Smooth muscle cell (in vitro differentiated cells): ENCODE measurements around the gene GAK. TPM values are rescaled to one million over a fixed set of nuclear protein-coding genes. Genes with fewer than 3 reads are reported as not detected.

ENCODE experiments used
- DNase-seq: peaks from one replicate; lab custom pipeline; 2025; ENCODE audit not compliant: unreplicated experiment; lab: John Stamatoyannopoulos, UW
- H2AFZ ChIP-seq: fragments of 200-600 bp; sonication (generic); 2 replicates; pipeline ENCODE4 v1.6.0; 2016; ENCODE audit warnings: antibody characterized with exemption, low read depth, mild to moderate bottlenecking
- H3F3A ChIP-seq: fragments of 200-600 bp; sonication (generic); 2 replicates; pipeline ENCODE4 v1.6.0; 2017; ENCODE audit warnings: antibody characterized with exemption, low read depth
- H3K27ac ChIP-seq: fragments of 200-600 bp; sonication (generic); 2 replicates; pipeline ENCODE4 v1.5.1; 2016; ENCODE audit warnings: low read depth, mild to moderate bottlenecking
- H3K27me3 ChIP-seq: fragments of 200-600 bp; sonication (generic); 2 replicates; pipeline ENCODE4 v1.6.1; 2016; ENCODE audit warnings: low read depth, mild to moderate bottlenecking
- H3K36me3 ChIP-seq: fragments of 200-600 bp; sonication (generic); 2 replicates; pipeline ENCODE4 v1.5.1; 2016; ENCODE audit warnings: low read depth
- H3K4me1 ChIP-seq: fragments of 200-600 bp; sonication (generic); 2 replicates; pipeline ENCODE4 v1.5.1; 2016; ENCODE audit warnings: low read depth
- H3K4me2 ChIP-seq: fragments of 200-600 bp; sonication (generic); 2 replicates; pipeline ENCODE4 v1.6.0; 2016; ENCODE audit warnings: mild to moderate bottlenecking
- H3K4me3 ChIP-seq: fragments of 200-600 bp; sonication (generic); 2 replicates; pipeline ENCODE4 v1.5.1; 2016; ENCODE audit warnings: mild to moderate bottlenecking
- H3K79me2 ChIP-seq: fragments of 200-600 bp; sonication (generic); 2 replicates; pipeline ENCODE4 v1.6.0; 2016; ENCODE audit warnings: low read depth, mild to moderate bottlenecking
- H3K9ac ChIP-seq: fragments of 200-600 bp; sonication (generic); 2 replicates; pipeline ENCODE4 v1.6.0; 2016; ENCODE audit warnings: low read depth
- H3K9me3 ChIP-seq: fragments of 200-600 bp; sonication (generic); replicated peaks from 2 replicates; pipeline ENCODE4 v1.5.1; 2016; ENCODE audit warnings: low read depth
- H4K20me1 ChIP-seq: fragments of 200-600 bp; sonication (generic); 2 replicates; pipeline ENCODE4 v1.6.0; 2016; ENCODE audit warnings: low read depth
- CTCF ChIP-seq: fragments of 200-600 bp; sonication (generic); IDR thresholded peaks from 2 replicates; pipeline ENCODE4 v1.5.1; 2017; ENCODE audit warnings: borderline replicate concordance, mild to moderate bottlenecking, antibody characterized with exemption; ENCODE audit not compliant: insufficient read depth, poor library complexity, severe bottlenecking
- WGBS: methylation state at CpG from one replicate; pipeline ENCODE4 v1.1.7; 2016; ENCODE audit warnings: low lambda C conversion rate; 5-methylcytosine and 5-hydroxymethylcytosine counted together
- polyA plus RNA-seq: library from polyadenylated mRNA; unstranded; fragments of >200 nt; fragmentation: Nextera tagmentation; extraction: Ambion mirVana; gene quantifications from 2 replicates; pipeline ENCODE4 v1.2.1, GENCODE V29; 2016
- total RNA-seq: library from RNA; depleted of rRNA; stranded (reverse); fragments of >200 nt; gene quantifications from 2 replicates; pipeline ENCODE4 v1.2.3, GENCODE V29; 2014

GAK gene
- total and polyA plus RNA-seq, 2 experiments from 2014 or later: 56.2 to 85.4 TPM

- Histone ChIP-seq H3K36me3 (no peaks in the 10 kb centered on the region), H3K9ac (no peak overlapping the region), H3K4me2 (no peak overlapping the region), H2AFZ (no peak overlapping the region), H3K4me1 (no peaks in the 10 kb centered on the region), H3K27me3 (peaks cover 24% of the 10 kb centered on the region), H3K27ac (no peak overlapping the region), H3K9me3 (no peaks in the 10 kb centered on the region), H4K20me1 (no peaks in the 10 kb centered on the region), H3F3A (no peaks in the 10 kb centered on the region), H3K79me2 (no peaks in the 10 kb centered on the region), H3K4me3 (no peak overlapping the region)
- TF ChIP-seq CTCF: no peak
- DNase-seq: no peak
- 98% methylated on average over 9 of the region's 9 CpGs for WGBS
These were observed 99.6 kb downstream of the GAK start for GRCh38 chr4:832536-832935.

GRCh38 chr4:832108-832507 lies 100.0 kb downstream of the GAK start:
- H3K4me1 ChIP-seq: no peaks in the 10 kb centered on the region
- H3K9ac ChIP-seq: no peak overlapping the region
- no peak overlapping the region for H3K4me3 ChIP-seq
- H4K20me1 ChIP-seq: no peaks in the 10 kb centered on the region
- TF ChIP-seq CTCF: no peak
- H3K27me3 ChIP-seq: peaks cover 28% of the 10 kb centered on the region
- no peaks in the 10 kb centered on the region for H3K36me3 ChIP-seq
- no peak for DNase-seq
- no peak overlapping the region for H3K4me2 ChIP-seq
- no peak overlapping the region for H3K27ac ChIP-seq
- H2AFZ ChIP-seq: no peak overlapping the region
- H3F3A ChIP-seq: no peaks in the 10 kb centered on the region
- no peaks in the 10 kb centered on the region for H3K9me3 ChIP-seq
- WGBS: 97% methylated on average over 7 of the region's 7 CpGs
- no peaks in the 10 kb centered on the region for H3K79me2 ChIP-seq

- WGBS: 76% methylated on average over 3 of the region's 3 CpGs
- Histone ChIP-seq H3F3A (no peaks in the 10 kb centered on the region), H3K27ac (no peak overlapping the region), H3K4me1 (no peaks in the 10 kb centered on the region), H3K79me2 (no peaks in the 10 kb centered on the region), H3K9me3 (no peaks in the 10 kb centered on the region), H3K27me3 (peaks cover 35% of the 10 kb centered on the region), H3K9ac (no peak overlapping the region), H3K4me2 (no peak overlapping the region), H3K36me3 (no peaks in the 10 kb centered on the region), H4K20me1 (no peaks in the 10 kb centered on the region), H3K4me3 (no peak overlapping the region), H2AFZ (no peak overlapping the region)
- TF ChIP-seq CTCF: no peak
- no peak for DNase-seq
These were observed 100.7 kb downstream of the GAK start for GRCh38 chr4:831483-831805.

- H3K27me3 ChIP-seq: peaks cover 36% of the 10 kb centered on the region
- TF ChIP-seq CTCF: no peak
These were observed 101.3 kb downstream of the GAK start for GRCh38 chr4:830601-831482.

More at GRCh38 chr4:830601-831482, 101.3 kb downstream of the GAK start:
- Histone ChIP-seq H3K79me2 (no peaks in the 10 kb centered on the region), H3K4me3 (no peak overlapping the region), H4K20me1 (no peaks in the 10 kb centered on the region), H3K36me3 (no peaks in the 10 kb centered on the region), H3K9me3 (no peaks in the 10 kb centered on the region), H3K4me2 (no peak overlapping the region), H3K4me1 (no peaks in the 10 kb centered on the region), H2AFZ (no peak overlapping the region), H3K27ac (no peak overlapping the region), H3F3A (no peaks in the 10 kb centered on the region), H3K9ac (no peak overlapping the region)
- no peak for DNase-seq
- 82% methylated on average over 22 of the region's 23 CpGs for WGBS
